Activated CD8-positive, alpha-beta memory T cell treated with anti-CD3 and anti-CD28 coated beads for 24 hours (primary cell): ENCODE measurements around the gene WDR77.

Experiments used
- DNase-seq: peaks from one replicate; pipeline ENCODE4 v3.0.0-alpha.2; 2020

The WDR77 gene

DNA sequence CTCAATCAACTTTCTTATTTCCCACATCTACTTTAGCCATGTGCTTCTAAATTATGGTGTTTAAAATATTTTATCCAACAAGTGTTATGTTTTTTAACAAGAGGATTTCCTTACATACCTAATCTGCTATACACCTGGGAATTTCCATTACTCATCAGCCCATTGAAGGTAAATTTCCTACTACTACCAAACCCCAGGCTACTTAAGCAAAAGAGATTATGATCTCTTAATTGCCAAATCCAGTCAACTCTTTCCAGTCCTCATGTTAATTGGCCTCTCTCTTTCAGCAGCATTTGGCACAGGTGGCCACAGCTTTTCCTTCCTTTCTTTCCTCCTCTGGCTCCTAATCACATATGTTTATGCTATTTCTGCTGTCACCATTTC lies 19.7 kb upstream of the WDR77 start:
- DNase-seq: no peak

DNA sequence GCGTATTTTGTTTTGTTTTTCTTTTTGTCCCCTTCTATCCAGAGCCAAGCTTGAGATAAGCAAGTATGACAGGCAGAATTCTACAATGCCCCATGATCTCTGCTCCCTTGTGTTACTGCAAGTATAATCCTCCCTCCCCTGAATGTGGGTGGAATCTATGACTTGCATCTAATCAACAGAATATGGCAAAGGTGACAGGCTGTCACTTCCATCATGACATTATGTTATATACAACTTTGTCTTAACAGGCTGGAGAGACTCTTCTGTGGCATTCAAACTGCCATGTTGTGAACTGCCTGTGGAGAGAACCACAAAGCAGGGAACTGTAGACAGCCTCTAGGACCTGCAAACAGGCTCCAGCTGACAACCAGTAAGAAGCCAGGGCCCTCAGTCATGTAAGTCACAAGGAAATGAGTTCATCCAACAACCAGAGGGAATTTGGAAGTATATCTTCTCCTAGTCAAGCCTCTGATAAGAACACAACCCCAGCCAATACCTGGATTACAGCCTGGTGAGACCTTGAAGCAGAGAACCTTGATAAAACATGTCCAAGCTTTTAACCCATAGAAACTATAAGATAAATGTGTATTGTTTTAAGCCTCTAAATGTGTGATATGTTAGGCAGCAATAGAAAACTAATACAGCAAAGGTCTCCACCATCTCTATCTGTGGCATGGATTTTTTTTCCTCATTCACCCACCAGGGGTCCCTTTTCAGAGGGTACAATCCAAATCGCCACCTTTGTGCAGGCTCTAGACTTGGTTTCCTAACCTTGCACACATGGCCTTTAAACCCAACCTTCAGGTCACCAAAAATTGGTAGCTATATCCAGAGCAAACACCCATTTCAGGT lies 19.0 kb upstream of the WDR77 start:
- no peak for DNase-seq

DNA sequence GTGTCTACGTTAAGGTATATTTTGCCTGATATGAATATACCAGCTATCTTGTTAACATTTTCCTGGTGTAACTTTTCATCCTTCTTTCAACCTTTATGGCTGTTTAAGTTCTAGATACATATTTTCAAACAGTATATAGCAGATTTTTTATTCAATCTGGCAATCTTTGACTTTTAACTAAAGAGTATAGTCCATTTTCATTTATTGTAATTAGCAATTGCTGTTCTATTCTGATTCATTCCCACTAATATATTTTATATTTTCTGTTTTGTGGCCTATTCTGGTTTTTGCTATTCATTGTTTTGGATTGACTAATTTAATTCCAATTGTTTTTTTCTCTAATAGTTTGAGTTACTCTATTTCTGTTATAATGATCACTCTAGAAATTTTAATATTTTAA lies 17.4 kb upstream of the WDR77 start:
- DNase-seq: no peak

DNA sequence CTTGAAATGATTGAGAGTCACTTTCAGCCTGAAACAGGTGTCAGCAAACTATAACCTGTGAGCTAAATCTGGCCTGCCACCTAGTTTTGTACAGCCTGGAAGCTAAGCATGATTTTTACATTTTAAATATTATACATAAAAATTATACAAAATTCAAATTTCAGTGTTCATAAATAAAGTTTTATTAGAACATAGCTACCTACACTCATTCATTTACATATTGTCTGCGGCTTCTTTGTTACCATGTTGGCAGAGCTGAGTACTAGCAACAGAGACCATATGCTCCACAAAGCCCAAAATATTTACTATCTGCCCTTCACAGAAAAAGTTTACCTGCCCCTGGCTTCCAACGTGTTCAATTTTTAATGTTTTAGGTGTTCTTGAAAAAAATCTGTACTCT lies 16.7 kb upstream of the WDR77 start:
- DNase-seq: no peak

DNA sequence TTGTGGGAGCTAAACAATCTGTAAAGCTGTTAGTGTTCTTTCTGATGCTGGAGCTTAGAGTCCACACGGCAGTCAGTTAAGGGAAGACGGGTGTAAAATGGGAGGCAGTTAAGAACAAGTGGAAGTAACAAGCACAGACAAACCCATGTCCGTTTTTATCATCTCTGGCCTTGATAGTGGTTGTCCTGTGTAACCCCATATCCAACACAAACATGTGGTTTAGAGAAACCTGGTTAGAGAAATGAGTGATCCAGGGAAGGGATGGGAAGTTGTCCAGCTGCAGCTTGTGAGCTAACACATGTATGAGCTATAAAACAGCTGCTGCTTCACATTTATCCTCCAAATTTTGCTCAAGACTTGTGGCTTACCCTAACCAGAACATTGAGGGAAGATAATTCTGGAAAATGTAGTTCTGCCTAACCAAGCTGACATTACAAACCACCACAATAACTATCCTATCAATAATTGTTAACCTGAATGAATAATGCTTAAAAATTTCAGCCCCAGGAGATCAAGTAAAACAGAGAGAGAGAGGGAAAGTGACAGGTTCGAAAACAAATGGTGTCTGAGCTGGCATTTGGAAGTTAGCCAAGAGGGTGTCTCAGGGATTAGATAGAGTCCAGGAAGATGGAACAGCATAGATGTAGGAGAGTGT lies 14.1 kb upstream of the WDR77 start:
- no peak for DNase-seq

DNA sequence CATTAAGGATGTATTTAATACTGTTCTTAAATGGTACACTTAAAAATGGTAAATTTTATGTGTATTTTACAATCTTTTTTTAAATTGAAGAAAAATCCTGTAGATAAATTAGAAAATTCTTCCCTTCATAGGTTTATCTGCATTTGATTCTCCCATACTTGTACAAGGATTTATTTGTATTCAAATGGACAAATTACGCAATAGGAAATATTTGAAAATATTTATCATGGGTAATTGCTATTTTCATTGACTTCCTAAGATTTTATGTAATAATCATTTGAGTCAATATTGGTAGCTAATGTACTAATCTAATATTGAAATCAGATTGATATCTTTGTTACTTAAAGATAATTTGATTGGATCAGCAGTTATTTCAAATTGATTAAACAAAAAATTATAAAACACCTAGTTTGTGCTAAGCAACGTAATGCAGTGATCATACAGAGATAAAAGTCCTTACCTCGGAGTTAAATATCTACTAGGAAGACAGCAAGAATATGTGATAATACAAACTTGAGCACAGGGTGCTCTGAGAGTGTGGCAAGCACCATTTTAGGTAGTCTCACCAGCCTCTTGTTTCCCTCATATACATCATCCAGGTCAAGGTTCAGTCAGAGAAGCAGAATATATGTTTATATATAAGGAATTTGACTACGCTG lies 13.4 kb upstream of the WDR77 start:
- no peak for DNase-seq

DNA sequence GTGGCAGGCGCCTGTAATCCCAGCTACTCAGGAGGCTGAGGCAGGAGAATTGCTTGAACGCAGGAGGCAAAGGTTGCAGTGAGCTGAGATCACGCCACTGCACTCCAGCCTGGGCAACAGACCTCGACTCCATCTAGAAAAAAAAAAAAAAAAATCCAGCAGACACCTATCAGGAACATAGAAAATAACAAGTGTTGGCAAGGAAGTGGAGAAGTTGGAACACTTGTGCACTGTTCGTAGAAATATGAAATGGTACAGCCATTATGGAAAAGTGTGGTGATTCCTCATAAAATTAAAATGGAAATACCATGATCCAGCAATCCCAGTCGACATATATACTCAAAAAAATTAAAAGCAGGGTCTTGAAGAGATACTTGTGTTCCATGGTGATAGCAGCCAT lies 12.7 kb upstream of the WDR77 start:
- no peak for DNase-seq

DNA sequence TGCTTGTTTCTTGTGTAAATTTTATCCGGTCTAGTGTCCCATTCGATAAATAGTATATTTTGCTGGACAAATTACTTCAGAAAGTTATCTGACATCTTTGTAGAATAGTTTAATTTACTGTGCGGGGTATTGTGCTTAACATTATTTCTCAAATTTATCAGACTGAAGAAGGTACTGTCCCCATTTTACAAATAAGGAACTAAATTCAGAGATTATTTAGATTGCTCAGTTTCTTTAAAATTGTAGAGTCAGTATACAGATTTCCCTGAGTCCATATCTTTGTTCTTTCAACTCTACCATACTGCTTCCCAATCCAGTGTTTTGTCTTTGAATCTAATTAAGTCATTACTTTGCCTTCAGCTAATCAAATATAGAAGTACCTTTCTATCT lies 6.6 kb upstream of the WDR77 start:
- no peak for DNase-seq

DNA sequence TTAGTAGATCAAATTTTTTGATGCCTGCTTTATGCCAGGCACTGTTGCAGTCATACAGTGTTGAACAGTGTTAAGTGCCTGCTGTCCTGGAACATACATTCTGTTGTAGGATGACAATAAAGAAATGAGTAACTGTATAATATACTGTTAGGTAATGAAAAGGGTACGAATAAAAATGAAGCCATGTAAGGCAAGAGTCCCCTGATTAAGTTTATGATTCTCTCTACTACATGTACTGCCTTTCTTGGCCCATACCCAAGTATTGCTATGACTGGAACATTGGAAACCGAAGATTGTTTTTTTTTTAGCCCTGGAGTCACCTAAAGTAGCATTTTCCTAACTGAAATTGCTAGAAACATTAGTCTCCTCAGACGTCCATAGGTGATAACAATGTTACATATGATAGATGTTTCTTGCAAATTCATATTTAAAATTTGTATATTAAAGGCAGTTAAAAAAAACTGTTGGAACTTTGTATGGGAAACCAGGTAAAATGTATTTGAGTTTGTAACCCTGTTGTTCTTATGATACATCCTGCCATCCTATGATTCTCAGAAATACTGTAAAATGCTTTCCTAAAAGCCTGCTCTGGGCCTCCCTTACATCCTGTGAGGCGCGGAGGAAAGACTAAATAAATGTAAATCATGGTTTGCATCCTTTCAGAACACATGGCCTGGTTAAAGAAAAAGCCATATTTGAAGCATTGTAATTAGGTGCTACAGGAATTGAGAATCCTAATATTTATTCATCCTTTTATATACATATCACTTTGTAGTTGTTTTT lies 6.0 kb upstream of the WDR77 start:
- DNase-seq: no peak

DNA sequence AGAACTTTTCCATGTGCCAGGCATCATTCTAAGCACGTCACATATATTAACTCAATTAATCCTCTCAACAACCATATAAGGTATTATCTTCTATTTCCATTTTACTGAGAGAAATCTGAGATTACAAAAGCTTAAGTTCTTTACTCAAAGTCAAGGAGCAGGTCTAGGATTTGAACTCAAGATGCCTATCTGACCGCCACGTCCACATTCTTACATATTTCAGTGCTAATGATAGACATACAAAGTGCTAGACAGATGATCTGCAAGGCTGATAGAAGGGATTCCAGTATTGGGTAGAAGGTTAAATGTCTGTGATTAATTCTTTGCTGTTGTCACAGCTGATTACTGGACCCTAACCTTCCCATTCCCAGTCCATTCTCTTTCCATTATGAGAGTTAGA lies 4.7 kb upstream of the WDR77 start:
- no peak for DNase-seq

DNA sequence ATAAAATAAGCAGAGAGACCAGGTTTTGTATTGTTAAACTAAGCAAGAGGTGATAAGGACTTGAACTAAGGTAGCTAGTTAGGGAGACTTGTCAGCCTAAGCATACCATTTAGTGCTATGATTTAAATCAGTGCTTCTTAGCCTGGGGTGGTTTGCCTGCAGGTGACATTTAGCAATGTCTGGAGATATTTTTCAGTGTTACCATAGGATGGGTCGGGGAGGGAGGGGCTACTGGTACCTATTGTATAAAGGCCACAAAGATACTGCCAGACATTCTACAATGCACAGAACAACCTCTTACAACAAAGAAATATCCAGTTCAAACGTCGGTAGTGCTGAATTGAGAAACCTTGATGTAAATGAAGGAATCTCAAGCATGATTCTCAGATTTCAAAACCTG lies 3.5 kb upstream of the WDR77 start:
- DNase-seq: no peak

DNA sequence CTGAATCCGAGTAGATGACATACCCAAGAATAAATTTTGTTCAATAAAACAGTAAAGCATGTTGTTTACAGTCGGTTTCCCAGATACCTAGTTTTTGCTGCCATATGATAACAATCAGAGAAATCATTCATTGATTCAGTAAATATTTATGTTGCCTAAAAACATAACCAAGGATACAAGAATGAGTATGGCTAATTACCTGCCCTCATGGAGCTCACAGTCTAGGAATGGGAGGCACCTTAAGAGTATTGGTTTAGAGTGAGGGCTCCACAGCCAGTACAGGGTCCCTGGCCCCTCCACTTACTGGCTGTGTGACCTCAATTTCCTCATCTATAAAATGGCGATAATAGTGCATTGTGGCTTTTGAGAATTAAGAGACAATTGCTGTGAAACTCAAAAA lies 1.1 kb upstream of the WDR77 start:
- DNase-seq: no peak

DNA sequence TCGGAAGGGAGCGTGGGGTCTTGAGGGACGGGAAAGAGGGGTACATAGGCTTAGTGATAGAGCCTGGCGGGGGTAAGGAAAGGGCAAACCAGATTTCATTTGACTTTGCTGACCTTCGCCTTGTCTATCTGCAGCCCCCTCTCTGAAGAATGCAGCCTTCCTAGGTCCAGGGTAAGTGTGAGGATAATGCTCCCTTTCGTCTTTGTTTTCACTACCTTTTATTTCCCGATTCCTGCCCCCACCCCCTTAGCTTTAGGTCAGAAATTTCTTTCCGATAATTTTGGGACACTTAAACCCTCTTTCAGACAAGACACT lies 604 bp upstream of the WDR77 start:
- no peak for DNase-seq

DNA sequence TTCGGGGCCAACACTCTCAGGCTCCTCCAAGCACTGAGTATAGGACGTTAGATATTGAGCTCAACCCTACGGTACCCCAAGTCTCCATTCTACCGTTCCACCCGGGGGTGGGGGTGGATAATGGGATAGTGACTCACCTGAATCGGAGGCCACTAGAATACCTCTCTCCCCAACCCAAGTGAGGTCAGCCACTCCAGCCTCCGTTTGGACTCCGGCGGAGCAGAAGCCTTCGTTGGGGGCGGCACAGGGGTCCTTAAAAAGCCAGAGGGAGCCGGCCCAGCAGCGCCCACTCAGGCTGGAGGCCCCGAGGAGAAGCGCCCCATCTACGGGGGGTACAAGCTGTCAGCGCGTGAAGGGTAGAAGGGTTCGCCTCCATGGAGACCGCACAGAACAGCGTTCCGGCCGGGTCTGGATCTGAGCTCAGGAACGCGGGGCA lies 556 bp downstream of the WDR77 start:
- DNase-seq: no peak

DNA sequence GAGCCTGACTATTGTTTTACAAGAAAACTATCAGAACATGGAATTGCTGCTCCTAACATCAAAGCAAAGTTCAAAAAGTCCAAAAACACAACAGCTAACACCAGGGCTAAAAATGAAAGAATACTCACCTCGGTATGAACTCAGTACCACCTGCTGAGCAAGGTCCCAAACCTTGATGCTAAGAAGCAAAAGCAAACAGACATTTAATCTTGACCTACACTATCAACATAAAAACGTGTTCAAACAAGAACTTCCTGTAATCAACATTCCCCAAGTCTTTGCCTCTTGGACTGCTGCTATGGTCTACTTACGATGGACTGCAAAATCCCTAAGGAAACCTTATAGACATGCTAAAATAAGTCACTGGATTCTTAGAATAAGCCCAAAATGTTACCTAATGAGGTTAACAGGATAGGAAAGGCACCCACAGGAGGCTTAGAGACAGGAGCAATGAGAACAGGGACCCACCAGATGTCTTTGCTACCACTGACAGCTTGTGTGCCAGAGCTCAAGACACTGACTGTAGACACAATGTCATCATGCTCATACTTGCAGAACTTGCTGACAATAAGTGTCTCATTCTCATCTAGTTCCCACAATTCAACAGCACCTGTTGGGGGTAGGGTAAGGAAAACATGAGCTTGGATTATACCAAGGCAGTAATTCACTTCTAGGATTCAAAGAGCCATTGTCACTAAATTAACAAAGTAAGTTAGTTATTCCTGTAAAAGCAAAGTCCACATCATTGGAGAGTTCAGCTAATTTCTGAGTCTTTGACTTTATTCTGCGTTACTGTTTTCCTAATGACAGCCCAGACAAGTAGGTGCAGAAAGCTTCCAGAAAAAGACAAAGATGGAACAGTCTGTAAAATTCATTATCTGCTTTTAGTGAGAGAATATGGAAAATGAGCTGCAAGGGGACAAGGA lies 1.8 kb downstream of the WDR77 start:
- DNase-seq: no peak

DNA sequence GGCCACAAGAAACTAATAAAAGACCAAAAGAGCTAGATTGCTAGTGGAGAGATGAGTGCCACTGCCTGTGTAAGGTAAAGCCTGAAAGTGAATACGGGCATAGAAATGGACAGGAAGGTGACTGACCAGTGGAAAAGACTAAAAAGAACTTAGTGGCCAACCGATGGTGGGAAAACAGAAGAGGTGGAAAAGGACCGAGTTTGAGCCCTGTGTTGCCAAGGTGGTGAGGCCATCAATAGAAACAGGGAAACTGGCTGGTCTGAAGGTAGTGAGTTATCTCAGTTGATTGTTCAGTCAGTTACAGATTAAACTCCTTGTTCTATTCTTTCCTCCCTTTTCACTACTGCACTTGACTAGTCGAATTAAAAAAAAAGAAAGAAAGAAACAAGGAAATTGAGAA lies 2.5 kb downstream of the WDR77 start:
- no peak for DNase-seq

DNA sequence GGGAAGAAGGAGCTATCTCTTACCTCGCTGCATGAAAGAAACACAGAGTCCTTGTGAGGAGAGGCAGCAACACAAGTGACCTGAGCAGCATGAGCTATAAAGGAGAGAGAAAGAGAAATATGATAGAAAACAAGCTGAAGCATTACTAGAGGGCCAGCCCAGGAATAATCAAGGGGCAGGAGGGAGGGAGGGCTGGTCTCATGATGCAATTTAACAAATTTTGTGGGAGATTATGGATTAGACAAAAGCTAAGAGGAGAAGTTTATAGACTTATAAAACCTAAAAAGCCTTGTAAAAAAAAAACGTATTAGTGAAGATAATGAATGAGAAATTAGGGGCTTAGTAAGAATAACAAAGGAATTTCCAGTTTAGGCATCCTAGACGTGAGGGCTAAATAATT lies 5.0 kb downstream of the WDR77 start:
- DNase-seq: no peak

DNA sequence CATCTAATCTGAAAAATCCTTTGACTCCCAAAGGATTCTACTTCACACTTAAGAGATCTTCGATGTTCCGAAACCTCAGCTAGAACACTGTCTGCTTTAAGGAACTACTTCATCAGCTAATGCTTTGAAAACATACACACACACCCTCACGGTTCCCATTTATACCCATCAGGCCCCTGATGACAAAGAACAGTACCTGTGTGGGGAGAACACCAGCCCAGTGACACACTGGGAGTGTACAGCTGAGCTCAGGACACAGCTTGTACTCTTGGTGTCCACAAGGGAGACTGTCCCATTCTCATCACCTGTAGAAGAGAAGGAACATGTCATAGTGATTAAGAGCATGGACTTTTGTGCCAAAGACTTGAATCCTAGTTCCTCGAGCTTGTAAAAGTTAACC lies 6.6 kb downstream of the WDR77 start:
- DNase-seq: no peak

DNA sequence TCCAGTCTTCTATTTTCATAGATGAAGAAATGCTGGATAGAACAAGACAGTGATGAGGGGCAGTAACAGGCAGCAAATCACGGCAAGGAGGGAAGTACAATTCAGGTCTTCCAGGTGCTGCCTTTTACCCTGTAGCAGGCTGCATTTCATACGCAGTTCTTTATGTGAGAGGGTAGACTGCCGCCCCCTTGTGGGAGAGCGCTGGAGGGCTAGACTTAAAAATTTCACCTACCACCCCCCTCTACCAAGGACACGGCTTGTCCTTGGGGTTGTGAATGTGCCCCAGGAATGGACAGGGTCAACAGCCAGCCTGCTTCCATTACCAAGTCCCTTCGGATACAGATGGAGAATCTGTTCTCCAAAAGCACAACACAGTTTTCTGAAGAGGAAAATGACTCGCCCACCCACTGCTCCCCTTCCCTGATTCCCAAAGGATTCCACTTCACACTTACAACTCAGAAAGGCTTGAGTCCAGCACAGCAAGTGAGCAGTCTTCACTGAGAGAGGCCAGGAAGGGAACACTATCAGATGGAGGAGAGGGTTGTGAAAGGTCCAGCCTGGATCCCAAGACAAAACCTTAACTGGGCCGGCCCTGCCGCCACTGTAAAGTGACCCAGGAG lies 7.4 kb downstream of the WDR77 start:
- peak; percentile 76 for DNase-seq

DNA sequence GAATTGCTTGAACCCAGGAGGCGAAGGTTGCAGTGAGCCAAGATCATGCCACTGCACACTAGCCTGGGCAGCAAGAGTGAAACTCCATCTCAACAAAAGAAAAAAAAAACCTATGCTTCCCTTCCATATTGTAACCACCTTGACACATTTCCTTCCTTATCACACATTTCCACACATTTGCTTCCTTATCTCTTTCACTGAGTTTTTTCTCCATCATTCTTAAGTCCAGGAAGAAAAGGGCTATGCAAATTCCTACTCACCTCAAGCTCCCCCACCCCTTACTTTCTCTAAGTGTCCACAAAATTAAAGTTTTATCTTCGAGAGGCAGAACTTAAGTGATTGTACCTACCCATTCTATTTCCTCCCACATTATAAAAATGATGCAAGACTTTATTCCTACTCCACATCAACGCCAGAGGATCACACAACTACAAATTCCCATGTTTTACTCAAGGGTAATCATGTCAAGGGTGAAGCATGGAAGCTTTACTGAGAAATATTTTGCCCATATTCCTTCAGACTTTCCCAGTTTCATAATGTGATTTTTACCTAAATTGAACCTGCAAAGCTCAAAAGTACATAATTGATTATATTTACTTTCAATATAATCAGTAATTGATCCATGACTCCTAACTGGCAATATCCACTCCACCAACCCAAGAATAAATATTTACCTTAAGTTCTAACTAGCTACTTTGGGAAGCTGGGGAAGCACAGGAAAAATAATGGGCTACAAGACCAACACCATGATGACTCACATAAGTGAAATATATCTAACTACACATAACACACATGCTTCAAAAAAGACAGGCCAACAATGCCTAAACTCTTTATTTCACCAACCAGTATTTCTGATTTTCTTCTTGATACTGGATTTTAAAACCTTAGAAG lies 9.3 kb downstream of the WDR77 start:
- no peak for DNase-seq

DNA sequence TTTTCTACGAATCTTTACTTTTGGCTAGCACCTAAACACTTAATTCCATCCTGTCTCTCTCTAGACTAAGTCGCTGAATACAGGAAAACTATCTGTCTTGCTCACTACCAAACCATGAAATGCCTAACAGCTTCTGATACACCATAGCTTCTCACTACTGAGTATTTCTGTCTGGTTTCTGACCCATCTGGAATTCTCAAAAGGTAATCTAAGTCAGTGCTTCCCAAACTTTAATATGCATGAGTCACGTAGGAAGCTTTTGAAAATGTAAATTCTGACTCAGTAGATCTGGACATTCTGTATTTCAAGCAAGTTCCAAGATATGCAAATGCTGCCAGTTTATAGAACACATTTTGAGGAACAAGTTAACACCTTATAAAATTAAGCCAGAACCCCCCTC lies 12.3 kb downstream of the WDR77 start:
- no peak for DNase-seq
